Panc1 (cell line): Measurements from ENCODE around the gene IPO8. TPM values are rescaled to one million over a fixed set of nuclear protein-coding genes. Genes with fewer than 3 reads are reported as not detected.
"Not testable (repeated sequence)": the region's sequence is repeated elsewhere in the genome, so short reads cannot be mapped to it uniquely, and the experiment has no call there.

ENCODE experiments used
- ATAC-seq: fragments of 200-7000 bp; cut with Tn5 transposase; 2 replicates; pipeline ENCODE4 v1.9.1; 2020; ENCODE audit warnings: mild to moderate bottlenecking, moderate library complexity
- BruUV-seq: library from RNA; stranded (reverse); fragments of 400-500 nt; replicated peaks from 2 replicates; lab custom pipeline; 2021; lab: Mats Ljungman, UMichigan
- CTCF ChIA-PET: fragments of 300-600 bp; sonication (Branson Sonifier 250); formaldehyde crosslinking; loops from one replicate; lab custom pipeline; 2022; ENCODE audit warnings: antibody characterized with exemption; lab: Charles Lee
- POLR2A ChIA-PET: fragments of 300-600 bp; sonication (Branson Sonifier 250); formaldehyde crosslinking; loops from one replicate; lab custom pipeline; 2022; ENCODE audit warnings: antibody characterized with exemption; lab: Charles Lee
- DNase-seq: peaks from one replicate; pipeline ENCODE4 v3.0.0-alpha.2; 2010; ENCODE audit warnings: low read depth, low spot score
- H3K27ac ChIP-seq: 2 replicates; pipeline ENCODE4 v1.5.1; 2011; ENCODE audit warnings: mild to moderate bottlenecking, low read length, inconsistent platforms
- H3K27me3 ChIP-seq: fragments of 200-500 bp; sonication (Bioruptor generic); 2 replicates; pipeline ENCODE4 v1.6.0; 2014; ENCODE audit warnings: low read length, inconsistent platforms; ENCODE audit not compliant: control insufficient read depth, insufficient read depth
- H3K36me3 ChIP-seq: fragments of 200-500 bp; sonication (Bioruptor generic); 2 replicates; pipeline ENCODE4 v1.5.1; 2014; ENCODE audit warnings: inconsistent platforms, mild to moderate bottlenecking, low read length, moderate library complexity; ENCODE audit not compliant: control insufficient read depth, insufficient read depth
- H3K4me1 ChIP-seq: 2 replicates; pipeline ENCODE4 v1.5.1; 2011; ENCODE audit warnings: inconsistent platforms, mild to moderate bottlenecking, low read length, moderate library complexity; ENCODE audit not compliant: control insufficient read depth, insufficient read depth
- H3K4me3 ChIP-seq, 2 experiments: 2 replicates each; pipeline ENCODE4 v1.5.1; 2011 to 2012; ENCODE audit warnings: low read depth in 2 of 2, low read length in 2 of 2, mild to moderate bottlenecking in 2 of 2, inconsistent platforms in 1 of 2, moderate library complexity in 1 of 2
- H3K9me3 ChIP-seq: fragments of 200-500 bp; sonication (Bioruptor generic); 2 replicates; pipeline ENCODE4 v1.5.1; 2014; ENCODE audit warnings: low read depth, mild to moderate bottlenecking, inconsistent platforms, low read length, moderate library complexity; ENCODE audit not compliant: control insufficient read depth, insufficient read depth
- CTCF ChIP-seq: fragments of 450-650 bp; IDR thresholded peaks from 2 replicates; pipeline ENCODE4 v1.5.1; 2017; ENCODE audit warnings: mild to moderate bottlenecking
- POLR2AphosphoS5 ChIP-seq: IDR thresholded peaks from 2 replicates; pipeline ENCODE4 v1.6.1; 2012; ENCODE audit warnings: mild to moderate bottlenecking, low read depth, low read length, moderate library complexity
- REST ChIP-seq, 2 experiments: IDR thresholded peaks; 2 replicates each; pipeline ENCODE4 v1.6.1; 2011 to 2012; ENCODE audit warnings: low read depth in 2 of 2, control low read depth in 1 of 2, low read length in 1 of 2, mild to moderate bottlenecking in 1 of 2, moderate library complexity in 1 of 2; ENCODE audit not compliant: insufficient read depth in 1 of 2
- SIN3A ChIP-seq: IDR thresholded peaks from 2 replicates; pipeline ENCODE4 v1.6.1; 2012; ENCODE audit warnings: low read depth, mild to moderate bottlenecking, low read length, moderate library complexity, borderline replicate concordance; ENCODE audit not compliant: insufficient read depth
- TCF7L2 ChIP-seq: IDR thresholded peaks from 2 replicates; pipeline ENCODE4 v1.6.1; 2011; ENCODE audit warnings: mild to moderate bottlenecking, low read depth, low read length, inconsistent platforms
- in situ Hi-C: cut with HindIII; loops from 2 replicates; pipeline ENCODE4 v1.10.0; 2016; ENCODE audit warnings: low sequenced_read_pairs, low pct_unique_long_range_greater_than_20kb
- intact Hi-C: fragments of 100-400 bp; cut with micrococcal nuclease; formaldehyde crosslinking; loops from one replicate; pipeline ENCODE4 v1.10.0; 2022; ENCODE audit not compliant: unreplicated experiment
- total RNA-seq: library from RNA; stranded (reverse); gene quantifications from one replicate; pipeline ENCODE4 v1.2.1, GENCODE V29; 2021; ENCODE audit not compliant: unreplicated experiment

Gene IPO8
- total RNA-seq, 1 experiment from 2014 or later = 46.6 TPM

- Histone ChIP-seq H3K9me3 (no peaks in the 10 kb centered on the region), H3K27me3 (no peaks in the 10 kb centered on the region), H3K4me1 (no peaks in the 10 kb centered on the region), H3K4me3 (no peak overlapping the region), H3K27ac (no peak overlapping the region), H3K36me3 (no peaks in the 10 kb centered on the region)
- intact Hi-C loops (no loop called here), in situ Hi-C loops (no loop called here)
- TF ChIP-seq CTCF = no peak
- no peak for TF ChIP-seq TCF7L2
- TF ChIP-seq REST (IDR thresholded peaks at IDR 0.05; ENCODE audit: insufficient read depth in 1 of 2, low read depth in 2 of 2, low read length in 1 of 2) = no peak
- no peak for TF ChIP-seq POLR2AphosphoS5
- no peak for TF ChIP-seq SIN3A
- ATAC-seq (no peak), DNase-seq (no peak)
- POLR2A ChIA-PET = no interaction called here
- CTCF ChIA-PET = no interaction called here
- no TSS peak for BruUV-seq
Measured at GRCh38 chr12:30622509-30622908, 73.2 kb downstream of the IPO8 start.

GRCh38 chr12:30621663-30622241, 73.9 kb downstream of the IPO8 start:
- ATAC-seq, H3K4me3 ChIP-seq, CTCF ChIA-PET, H3K27ac ChIP-seq, in situ Hi-C loops, BruUV-seq, H3K9me3 ChIP-seq, H3K4me1 ChIP-seq, H3K36me3 ChIP-seq, POLR2A ChIA-PET, H3K27me3 ChIP-seq, intact Hi-C loops, DNase-seq: not testable (repeated sequence)

GRCh38 chr12:30617346-30618016, 78.2 kb downstream of the IPO8 start:
- BruUV-seq = no TSS peak
- peaks cover 2% of the 10 kb centered on the region; the same call in 1 of the 2 replicates for H3K27me3 ChIP-seq
- TF ChIP-seq REST (IDR thresholded peaks at IDR 0.05; ENCODE audit: insufficient read depth in 1 of 2, low read depth in 2 of 2, low read length in 1 of 2) (no peak), SIN3A (no peak), CTCF (no peak), TCF7L2 (no peak), POLR2AphosphoS5 (no peak)
- H3K4me1 ChIP-seq = no peaks in the 10 kb centered on the region
- no peak overlapping the region for H3K4me3 ChIP-seq
- intact Hi-C loops (no loop called here), in situ Hi-C loops (no loop called here)
- ATAC-seq (no peak), DNase-seq (no peak)
- H3K36me3 ChIP-seq = no peaks in the 10 kb centered on the region
- H3K9me3 ChIP-seq = no peaks in the 10 kb centered on the region
- POLR2A ChIA-PET = no interaction called here
- H3K27ac ChIP-seq = no peak overlapping the region
- CTCF ChIA-PET = no interaction called here
